Activated T-cell treated with anti-CD3 and anti-CD28 coated beads, Interleukin-2, amount 50 U/mL, for 48 hours (primary cell): ENCODE results near the gene SEMA4A.
A peak's percentile ranks its signal among the peaks of the same experiment; 100 is the strongest.
"Not testable (repeated sequence)": the region's sequence is repeated elsewhere in the genome, so short reads cannot be mapped to it uniquely, and the experiment has no call there.

Source experiments
- DNase-seq, 2 experiments: peaks; one replicate each; pipeline ENCODE4 v3.0.0-alpha.2; 2020

Gene SEMA4A

DNA sequence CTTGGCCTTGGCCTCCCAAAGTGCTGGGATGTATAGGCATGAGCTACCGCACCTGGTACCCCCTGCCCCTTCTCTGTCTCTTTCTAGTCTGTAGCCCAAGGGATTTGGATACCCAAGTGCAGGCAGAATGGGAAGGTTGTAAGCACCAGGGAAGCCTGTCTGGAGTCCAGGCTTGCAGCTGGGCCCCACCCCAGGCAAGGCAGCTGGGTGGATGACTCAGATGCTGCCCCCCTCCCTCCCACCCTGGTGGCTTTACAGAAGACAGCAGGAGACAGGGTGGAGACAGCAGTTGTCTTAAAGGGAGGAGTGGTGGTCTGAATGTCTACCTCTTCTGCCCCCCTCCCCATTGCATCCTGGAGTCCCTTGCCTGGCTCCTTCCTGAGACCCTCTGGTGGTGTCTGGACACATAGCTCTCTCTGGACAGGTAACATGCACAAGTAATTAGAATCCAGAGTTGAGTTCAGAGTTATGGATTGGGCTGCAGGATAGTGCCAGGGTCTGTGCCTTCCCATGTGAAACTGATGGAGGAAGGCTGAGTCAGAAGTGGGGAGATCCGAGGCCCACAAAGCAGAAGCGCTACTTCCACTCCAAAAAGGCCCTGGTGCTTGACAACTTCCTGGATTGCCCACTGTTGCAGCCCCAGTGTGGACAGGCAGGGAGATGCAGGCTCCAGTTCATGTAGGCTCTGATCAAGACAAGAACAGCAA is 33.7 kb upstream of the SEMA4A start:
- DNase-seq: no peak

DNA sequence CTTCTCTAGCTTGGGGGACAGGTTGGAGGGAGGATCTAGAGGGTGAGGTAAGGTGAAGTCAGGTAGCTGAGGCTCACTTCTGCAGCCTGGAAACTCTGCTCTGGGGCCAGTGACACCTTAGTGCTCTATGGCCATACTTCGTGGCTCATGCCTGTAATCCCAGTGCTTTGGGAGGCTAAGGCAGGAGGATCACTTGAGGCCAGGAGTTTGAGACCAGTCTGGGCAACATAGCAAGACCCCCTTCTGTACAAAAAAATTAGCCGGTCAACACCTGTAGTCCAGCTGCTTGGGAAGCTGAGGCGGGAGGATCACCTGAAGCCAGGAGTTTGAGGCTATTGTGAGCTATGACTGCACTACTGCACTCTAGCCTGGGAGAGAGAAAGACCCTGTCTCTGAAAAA is 33.1 kb upstream of the SEMA4A start:
- no peak for DNase-seq

GRCh38 chr1:156121005-156121404 is 32.4 kb upstream of the SEMA4A start:
- DNase-seq: not testable (repeated sequence)

GRCh38 chr1:156121457-156121856 is 31.9 kb upstream of the SEMA4A start:
- DNase-seq: no peak

- DNase-seq: no peak
These were observed 31.3 kb upstream of the SEMA4A start for GRCh38 chr1:156122086-156122485.

DNA sequence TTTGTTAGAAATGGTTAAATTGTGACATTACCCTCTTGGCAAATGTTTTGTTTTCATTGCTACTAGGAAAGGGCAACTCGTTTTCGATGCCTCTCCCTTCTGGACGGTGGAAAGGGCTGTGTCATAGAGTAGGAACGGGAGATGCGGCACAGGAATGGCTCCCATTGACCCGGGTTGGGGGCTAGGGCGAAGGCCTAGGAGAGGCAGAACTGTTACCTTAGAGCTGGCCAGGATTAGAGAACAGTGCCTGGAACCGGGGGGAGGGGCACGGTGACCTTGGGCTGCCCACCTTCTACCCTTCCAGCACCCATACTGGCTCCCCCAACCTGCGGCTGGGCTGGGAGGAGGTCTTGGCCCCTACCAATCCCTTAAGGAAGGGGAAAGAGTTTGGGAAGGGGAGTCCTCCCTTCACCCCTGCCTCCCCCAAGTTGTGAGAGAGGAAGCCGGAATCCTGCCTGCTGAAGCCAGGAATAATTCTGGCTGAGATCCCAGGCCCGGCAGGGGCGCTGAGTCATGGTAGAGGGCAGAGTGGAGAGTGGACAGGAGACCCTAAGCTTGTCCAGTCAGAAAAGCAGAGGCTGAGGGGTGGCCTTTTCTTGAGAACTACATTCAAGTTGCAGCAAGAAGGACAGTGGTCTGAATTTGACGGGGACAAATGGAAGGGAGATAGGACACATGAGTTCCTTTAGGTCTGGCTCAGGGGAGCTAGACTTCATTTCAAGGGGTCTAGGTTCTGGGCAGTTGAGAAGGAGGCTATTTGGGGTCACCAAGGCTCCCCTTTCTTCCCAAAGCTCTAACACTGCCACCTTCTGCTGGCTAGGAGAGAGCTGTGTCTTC is 30.6 kb upstream of the SEMA4A start:
- no peak for DNase-seq

- peak; percentile 79 to 83 for DNase-seq
These were observed 29.8 kb upstream of the SEMA4A start for GRCh38 chr1:156123356-156124196.

GRCh38 chr1:156124557-156125483 is 28.6 kb upstream of the SEMA4A start:
- DNase-seq: peak; percentile 38 to 52

- DNase-seq: not testable (repeated sequence)
These were observed 27.8 kb upstream of the SEMA4A start for GRCh38 chr1:156125544-156125943.

- peak; percentile 75 to 77 for DNase-seq
These were observed 27.2 kb upstream of the SEMA4A start for GRCh38 chr1:156126043-156126629.

GRCh38 chr1:156126630-156127534 is 26.5 kb upstream of the SEMA4A start:
- DNase-seq: peak; percentile 88 to 90

DNA sequence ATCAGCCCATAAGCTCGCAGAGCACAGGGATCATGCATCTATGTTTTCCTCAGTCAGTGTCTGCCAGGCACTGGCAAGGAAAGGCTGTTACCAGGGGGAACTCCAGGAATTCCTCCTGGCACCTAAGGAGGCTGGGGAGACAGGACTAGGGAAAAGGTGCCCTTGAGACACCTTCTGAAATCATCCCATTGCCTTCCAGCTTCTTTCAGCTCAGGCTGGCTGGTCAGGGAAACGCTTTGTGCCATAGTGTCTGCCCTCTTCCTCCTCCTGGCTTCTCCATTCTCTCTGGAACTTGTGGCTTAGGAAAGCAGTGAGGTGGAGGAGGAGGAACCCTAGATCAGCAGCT is 25.1 kb upstream of the SEMA4A start:
- no peak for DNase-seq

- no peak for DNase-seq
These were observed 24.5 kb upstream of the SEMA4A start for GRCh38 chr1:156128654-156129597.

DNA sequence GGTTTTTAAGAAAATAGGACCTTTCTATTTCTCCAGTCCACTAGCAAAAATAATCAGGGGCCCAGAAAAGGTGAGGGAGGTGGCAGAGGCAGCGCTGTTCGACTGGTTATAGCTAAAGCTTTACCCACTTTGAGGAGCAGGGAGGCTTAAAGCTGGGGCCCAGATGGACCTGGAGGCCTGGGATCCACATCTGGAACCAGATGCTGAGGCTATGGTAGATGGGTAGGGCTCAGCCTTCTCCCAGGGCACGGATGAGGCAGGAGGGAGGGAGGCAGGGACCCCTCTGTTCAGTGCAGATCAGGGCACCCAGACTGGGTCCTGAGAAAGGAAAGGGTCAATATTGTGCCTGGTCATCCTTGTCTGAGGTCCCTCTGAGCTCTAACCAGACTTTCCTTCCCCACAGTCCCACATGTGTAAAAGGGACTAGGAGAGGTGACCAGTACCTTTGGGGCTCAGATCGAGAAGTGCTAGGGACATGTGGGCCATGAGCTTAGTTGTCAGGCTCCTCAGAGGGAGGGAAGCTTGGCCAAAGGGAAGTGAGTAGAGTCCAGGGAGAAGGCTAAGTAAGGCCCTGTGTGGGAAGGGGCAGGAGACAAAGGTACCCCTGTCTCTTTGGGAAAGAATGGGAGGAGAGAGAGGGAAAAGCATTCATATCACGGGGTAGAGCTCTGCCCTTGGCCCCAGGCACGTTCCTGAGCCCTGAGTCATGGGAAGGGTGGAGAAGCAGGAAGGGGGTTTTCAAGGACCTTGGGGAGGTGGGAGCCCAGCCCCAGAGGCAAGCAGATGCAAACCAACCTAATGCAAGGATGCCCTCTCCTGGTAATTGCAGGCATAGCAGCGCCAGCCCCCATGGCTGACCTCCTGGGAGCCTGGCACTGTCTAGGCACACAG is 23.5 kb upstream of the SEMA4A start:
- peak; percentile 91 to 92 for DNase-seq

- no peak for DNase-seq
These were observed 22.8 kb upstream of the SEMA4A start for GRCh38 chr1:156130578-156130942.

GRCh38 chr1:156134716-156135435 is 18.5 kb upstream of the SEMA4A start:
- DNase-seq: no peak

GRCh38 chr1:156135930-156136871 is 17.2 kb upstream of the SEMA4A start:
- no peak for DNase-seq
